ENCODE results near the gene UQCRH. TPM values are rescaled to one million over a fixed set of nuclear protein-coding genes. Genes with fewer than 3 reads are reported as not detected.
A peak's percentile ranks its signal among the peaks of the same experiment; 100 is the strongest.

The UQCRH gene
- total RNA-seq: 100 to 1,000 TPM; 329 to 618 (median 564) TPM

- intact Hi-C loops (cut with DNase I): loop anchor here (5.0 kb wide), 1 partner anchor 39 kb away; the partner anchor contains the start of gene NSUN4
- peak within 1 kb of the TSS; percentile 97 to 99 (median 98) for H3K27ac ChIP-seq
- 1% methylated on average over 18 to 26 of the region's 61 CpGs for WGBS, 2 donors
- peaks cover 0 to 15% (median 0%) of the 10 kb centered on the region in 3 donors for H3K36me3 ChIP-seq
- peak within 1 kb of the TSS; percentile 78 to 97 (median 84) for H3K4me3 ChIP-seq
- peak in 3 of 4 donors; percentile 29 to 87 (median 85) for TF ChIP-seq POLR2A (IDR thresholded peaks at IDR 0.05)
- TF ChIP-seq CTCF (IDR thresholded peaks at IDR 0.05): no peak
- peaks cover 26 to 74% (median 43%) of the 10 kb centered on the region in 3 donors for H3K4me1 ChIP-seq
- H3K27me3 ChIP-seq: no peaks in the 10 kb centered on the region
- peak; percentile 70 for DNase-seq
- H3K9me3 ChIP-seq: no peaks in the 10 kb centered on the region
Measured at GRCh38 chr1:46303038-46303871, at the start of gene UQCRH, which contains the start of gene LRRC41. UQCRH (plus strand) TSS chr1:46303698; CDS start chr1:46303767, 69 bp downstream. LRRC41 (minus strand) TSS chr1:46303616; CDS start chr1:46303322, 294 bp downstream.

GRCh38 chr1:46254668-46255067 is 48.8 kb upstream of the UQCRH start:
- H3K36me3 ChIP-seq: no peaks in the 10 kb centered on the region

GRCh38 chr1:46256523-46256922 is 47.0 kb upstream of the UQCRH start:
- Histone ChIP-seq H3K27ac (no peak overlapping the region), H3K4me1 (no peaks in the 10 kb centered on the region), H3K36me3 (peaks cover 0 to 5% (median 0%) of the 10 kb centered on the region in 3 donors), H3K27me3 (no peaks in the 10 kb centered on the region), H3K9me3 (no peaks in the 10 kb centered on the region), H3K4me3 (no peak overlapping the region)
- intact Hi-C loops (cut with DNase I): no loop called here
- TF ChIP-seq POLR2A (IDR thresholded peaks at IDR 0.05) (no peak), CTCF (IDR thresholded peaks at IDR 0.05) (no peak)
- no peak for DNase-seq
- 95 to 97% methylated on average over 2 of the region's 2 CpGs for WGBS, 2 donors

More at GRCh38 chr1:46254668-46255067, 48.8 kb upstream of the UQCRH start:
- Histone ChIP-seq H3K27ac (no peak overlapping the region), H3K9me3 (no peaks in the 10 kb centered on the region), H3K4me3 (no peak overlapping the region), H3K4me1 (no peaks in the 10 kb centered on the region), H3K27me3 (no peaks in the 10 kb centered on the region)
- intact Hi-C loops (cut with DNase I): no loop called here
- DNase-seq: no peak
- no peak for TF ChIP-seq CTCF (IDR thresholded peaks at IDR 0.05)
- no peak for TF ChIP-seq POLR2A (IDR thresholded peaks at IDR 0.05)
- 73 to 98% methylated on average over 2 to 3 of the region's 5 CpGs for WGBS, 2 donors

GRCh38 chr1:46262508-46262907 is 41.0 kb upstream of the UQCRH start:
- no peaks in the 10 kb centered on the region for H3K4me1 ChIP-seq
- H3K9me3 ChIP-seq: no peaks in the 10 kb centered on the region
- H3K27ac ChIP-seq: no peak overlapping the region
- H3K4me3 ChIP-seq: no peak overlapping the region
- 88 to 91% methylated on average over 1 of the region's 1 CpG for WGBS, 2 donors
- intact Hi-C loops (cut with DNase I): no loop called here
- H3K27me3 ChIP-seq: no peaks in the 10 kb centered on the region
- DNase-seq: no peak
- peaks cover 0 to 33% (median 0%) of the 10 kb centered on the region in 3 donors for H3K36me3 ChIP-seq
- TF ChIP-seq POLR2A (IDR thresholded peaks at IDR 0.05): no peak
- TF ChIP-seq CTCF (IDR thresholded peaks at IDR 0.05): no peak

- no peak overlapping the region for H3K27ac ChIP-seq
- intact Hi-C loops (cut with DNase I): no loop called here
- no peaks in the 10 kb centered on the region for H3K27me3 ChIP-seq
- H3K36me3 ChIP-seq: peaks cover 0 to 36% (median 0%) of the 10 kb centered on the region in 3 donors
- no peak for DNase-seq
- H3K9me3 ChIP-seq: no peaks in the 10 kb centered on the region
- no peak overlapping the region for H3K4me3 ChIP-seq
- 83 to 86% methylated on average over 2 of the region's 2 CpGs for WGBS, 2 donors
- no peaks in the 10 kb centered on the region for H3K4me1 ChIP-seq
- TF ChIP-seq POLR2A (IDR thresholded peaks at IDR 0.05) (no peak), CTCF (IDR thresholded peaks at IDR 0.05) (no peak)
Measured at GRCh38 chr1:46263146-46263545, 40.4 kb upstream of the UQCRH start.
